PFSK-1 (cell line): Measurements from ENCODE around the gene LTBP2.

ENCODE experiments used
- FOXP2 ChIP-seq: optimal IDR thresholded peaks from 2 replicates; pipeline ENCODE3; 2011; ENCODE audit warnings: borderline replicate concordance, control low read depth, inconsistent platforms; ENCODE audit not compliant: insufficient read depth; ENCODE audit errors: extremely low read length, extremely low read depth
- POLR2AphosphoS5 ChIP-seq: IDR thresholded peaks from 2 replicates; pipeline ENCODE4 v1.6.1; 2012; ENCODE audit warnings: low read depth, mild to moderate bottlenecking, control low read depth, low read length, moderate library complexity
- SIN3A ChIP-seq: IDR thresholded peaks from 2 replicates; pipeline ENCODE4 v1.6.1; 2012; ENCODE audit warnings: mild to moderate bottlenecking, low read length, moderate library complexity, borderline replicate concordance; ENCODE audit not compliant: insufficient read depth
- TAF1 ChIP-seq: IDR thresholded peaks from 2 replicates; pipeline ENCODE4 v1.6.1; 2012; ENCODE audit warnings: low read length, control low read depth, borderline replicate concordance; ENCODE audit not compliant: insufficient read depth
- TF ChIP-seq, protein P1 (sequence below), 2 experiments: IDR thresholded peaks; 2 replicates each; pipeline versions ENCODE4 v1.6.1 to v1.8.0; 2011 to 2012; ENCODE audit warnings: low read depth in 2 of 2, low read length in 2 of 2, control low read depth in 1 of 2, inconsistent platforms in 1 of 2, mild to moderate bottlenecking in 1 of 2, moderate library complexity in 1 of 2; ENCODE audit not compliant: insufficient read depth in 1 of 2

LTBP2 gene

GRCh38 chr14:74641601-74642391 is 29.8 kb upstream of the LTBP2 start:
- TF ChIP-seq POLR2AphosphoS5 (no peak), TAF1 (no peak), SIN3A (no peak), FOXP2 (no peak)
- TF ChIP-seq, protein P1, sequence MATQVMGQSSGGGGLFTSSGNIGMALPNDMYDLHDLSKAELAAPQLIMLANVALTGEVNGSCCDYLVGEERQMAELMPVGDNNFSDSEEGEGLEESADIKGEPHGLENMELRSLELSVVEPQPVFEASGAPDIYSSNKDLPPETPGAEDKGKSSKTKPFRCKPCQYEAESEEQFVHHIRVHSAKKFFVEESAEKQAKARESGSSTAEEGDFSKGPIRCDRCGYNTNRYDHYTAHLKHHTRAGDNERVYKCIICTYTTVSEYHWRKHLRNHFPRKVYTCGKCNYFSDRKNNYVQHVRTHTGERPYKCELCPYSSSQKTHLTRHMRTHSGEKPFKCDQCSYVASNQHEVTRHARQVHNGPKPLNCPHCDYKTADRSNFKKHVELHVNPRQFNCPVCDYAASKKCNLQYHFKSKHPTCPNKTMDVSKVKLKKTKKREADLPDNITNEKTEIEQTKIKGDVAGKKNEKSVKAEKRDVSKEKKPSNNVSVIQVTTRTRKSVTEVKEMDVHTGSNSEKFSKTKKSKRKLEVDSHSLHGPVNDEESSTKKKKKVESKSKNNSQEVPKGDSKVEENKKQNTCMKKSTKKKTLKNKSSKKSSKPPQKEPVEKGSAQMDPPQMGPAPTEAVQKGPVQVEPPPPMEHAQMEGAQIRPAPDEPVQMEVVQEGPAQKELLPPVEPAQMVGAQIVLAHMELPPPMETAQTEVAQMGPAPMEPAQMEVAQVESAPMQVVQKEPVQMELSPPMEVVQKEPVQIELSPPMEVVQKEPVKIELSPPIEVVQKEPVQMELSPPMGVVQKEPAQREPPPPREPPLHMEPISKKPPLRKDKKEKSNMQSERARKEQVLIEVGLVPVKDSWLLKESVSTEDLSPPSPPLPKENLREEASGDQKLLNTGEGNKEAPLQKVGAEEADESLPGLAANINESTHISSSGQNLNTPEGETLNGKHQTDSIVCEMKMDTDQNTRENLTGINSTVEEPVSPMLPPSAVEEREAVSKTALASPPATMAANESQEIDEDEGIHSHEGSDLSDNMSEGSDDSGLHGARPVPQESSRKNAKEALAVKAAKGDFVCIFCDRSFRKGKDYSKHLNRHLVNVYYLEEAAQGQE (IDR thresholded peaks at IDR 0.05; ENCODE audit: insufficient read depth in 1 of 2, low read depth in 2 of 2, low read length in 2 of 2), result no peak

DNA sequence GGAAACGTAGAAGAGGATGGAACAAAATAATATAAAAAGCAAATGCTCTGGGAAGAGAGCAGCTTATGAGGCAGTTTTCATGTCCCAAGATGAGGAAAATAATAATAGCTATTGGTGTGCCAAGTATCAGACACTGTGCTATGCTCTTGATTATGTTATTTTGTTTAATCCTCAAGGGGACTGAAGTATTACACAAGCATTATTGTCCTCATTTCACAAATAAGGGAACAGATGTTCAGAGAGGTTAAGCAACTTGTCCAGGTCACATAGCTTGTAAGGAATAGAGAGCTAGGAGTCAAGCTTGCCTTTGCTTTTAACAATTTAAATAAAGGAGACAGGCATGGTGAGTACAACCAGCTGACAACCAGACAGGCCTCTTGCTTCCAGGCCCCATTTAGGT is 26.9 kb upstream of the LTBP2 start:
- TF ChIP-seq, protein P1 (IDR thresholded peaks at IDR 0.05; ENCODE audit: insufficient read depth in 1 of 2, low read depth in 2 of 2, low read length in 2 of 2), result no peak
- TF ChIP-seq POLR2AphosphoS5 (no peak), SIN3A (no peak), TAF1 (no peak), FOXP2 (no peak)

GRCh38 chr14:74638066-74638465 is 26.0 kb upstream of the LTBP2 start:
- TF ChIP-seq TAF1 (no peak), SIN3A (no peak), FOXP2 (no peak), POLR2AphosphoS5 (no peak)
- TF ChIP-seq, protein P1 (IDR thresholded peaks at IDR 0.05; ENCODE audit: insufficient read depth in 1 of 2, low read depth in 2 of 2, low read length in 2 of 2), result no peak

DNA sequence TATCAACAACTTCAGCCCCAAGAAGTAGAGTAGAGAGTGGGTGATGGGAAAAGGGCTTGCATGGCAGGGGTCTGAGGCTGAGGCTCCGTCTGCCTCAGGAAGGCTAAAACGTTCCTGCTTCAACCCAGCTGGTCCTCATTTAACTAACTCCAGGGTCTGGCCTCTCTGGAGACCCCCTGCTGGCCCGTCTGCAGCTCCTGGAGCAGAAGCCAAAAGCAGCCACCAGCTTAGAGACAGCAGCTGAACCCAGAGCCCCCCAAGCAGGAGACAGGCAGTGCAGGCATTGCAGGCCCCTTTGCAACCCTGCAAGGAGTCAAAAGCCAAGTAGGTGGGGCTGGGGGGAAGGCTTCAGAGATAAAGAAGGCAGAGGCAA is 25.1 kb upstream of the LTBP2 start:
- TF ChIP-seq POLR2AphosphoS5, result no peak
- TF ChIP-seq, protein P1 (IDR thresholded peaks at IDR 0.05; ENCODE audit: insufficient read depth in 1 of 2, low read depth in 2 of 2, low read length in 2 of 2), result no peak
- TF ChIP-seq TAF1, result no peak
- no peak for TF ChIP-seq SIN3A

DNA sequence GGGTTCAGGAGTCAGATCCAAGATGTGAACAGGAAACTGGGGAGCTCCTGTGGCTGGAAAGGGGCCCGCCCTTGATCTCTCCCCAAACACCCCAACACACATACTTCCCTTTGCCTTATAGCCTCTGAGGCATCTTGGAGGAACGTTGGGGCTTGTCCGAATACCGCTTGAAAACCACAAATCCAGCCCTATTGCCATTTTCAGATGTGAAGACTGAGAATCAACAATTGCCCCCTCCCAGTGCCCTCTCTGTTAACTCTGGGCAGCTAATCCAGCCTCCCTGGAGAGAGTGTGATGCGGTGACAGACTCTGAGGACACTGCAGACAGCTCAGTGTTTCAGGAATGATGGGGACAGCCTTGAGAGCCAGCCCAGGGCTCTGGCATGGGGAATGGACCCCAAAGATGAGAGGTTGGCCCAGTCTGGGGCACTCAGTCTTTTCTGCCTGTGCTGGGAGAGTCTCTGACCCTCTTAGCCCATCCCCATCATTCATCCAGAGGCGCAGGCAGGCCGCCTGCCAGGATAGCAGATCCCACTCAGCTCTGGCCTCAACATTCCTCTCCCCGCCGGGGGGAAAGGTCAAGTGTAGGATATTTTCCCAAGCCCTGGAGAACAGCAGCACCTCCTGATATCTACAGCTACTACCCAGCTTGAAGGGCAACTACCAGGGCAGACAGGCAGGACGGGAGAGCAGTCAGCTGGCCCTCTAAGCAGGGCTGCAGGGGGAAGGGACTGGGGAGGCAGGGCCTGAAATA is 24.6 kb upstream of the LTBP2 start:
- TF ChIP-seq TAF1, result no peak
